WI38 (cell line): ENCODE results near the gene SHC3.

Experiments
- H3K4me3 ChIP-seq: 2 replicates; pipeline ENCODE4 v1.5.1; 2011; ENCODE audit warnings: low read depth, mild to moderate bottlenecking, control low read depth, low read length
- TF ChIP-seq, protein P1 (sequence below): IDR thresholded peaks from 2 replicates; pipeline ENCODE4 v1.5.1; 2012; ENCODE audit warnings: low read depth, mild to moderate bottlenecking, control low read depth, low read length

The SHC3 gene

DNA sequence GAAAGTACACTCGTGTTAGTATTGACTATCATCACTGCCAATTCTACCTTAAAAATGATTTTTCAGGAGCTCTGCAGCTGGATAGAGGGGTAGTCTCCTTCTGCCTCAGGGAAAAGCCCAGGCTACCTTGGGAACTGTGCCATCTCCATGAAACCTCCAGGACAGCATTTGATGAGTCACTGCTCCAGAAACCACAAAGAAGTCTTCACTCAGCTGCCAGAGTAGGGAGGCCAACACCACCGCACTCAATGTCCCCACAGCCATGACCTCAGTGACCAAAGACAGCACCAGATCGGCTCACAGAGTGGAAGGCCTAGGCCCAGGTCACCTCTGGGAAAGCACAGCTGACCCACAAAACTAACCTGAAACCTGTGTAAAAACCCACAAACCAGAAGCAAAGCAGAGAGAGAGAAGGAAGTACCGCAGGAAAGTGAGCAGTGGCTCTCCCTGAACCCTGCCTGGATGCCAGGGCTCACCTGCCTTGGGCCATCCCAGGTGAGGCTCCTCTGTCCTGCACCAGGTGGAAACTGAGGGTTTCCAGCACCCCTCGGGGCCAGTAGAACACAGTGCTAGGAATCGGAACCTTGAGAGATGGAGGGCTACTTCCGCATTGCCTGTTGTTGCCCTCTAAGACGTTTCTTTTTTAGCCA, 157.3 kb downstream of the SHC3 start:
- TF ChIP-seq, protein P1, sequence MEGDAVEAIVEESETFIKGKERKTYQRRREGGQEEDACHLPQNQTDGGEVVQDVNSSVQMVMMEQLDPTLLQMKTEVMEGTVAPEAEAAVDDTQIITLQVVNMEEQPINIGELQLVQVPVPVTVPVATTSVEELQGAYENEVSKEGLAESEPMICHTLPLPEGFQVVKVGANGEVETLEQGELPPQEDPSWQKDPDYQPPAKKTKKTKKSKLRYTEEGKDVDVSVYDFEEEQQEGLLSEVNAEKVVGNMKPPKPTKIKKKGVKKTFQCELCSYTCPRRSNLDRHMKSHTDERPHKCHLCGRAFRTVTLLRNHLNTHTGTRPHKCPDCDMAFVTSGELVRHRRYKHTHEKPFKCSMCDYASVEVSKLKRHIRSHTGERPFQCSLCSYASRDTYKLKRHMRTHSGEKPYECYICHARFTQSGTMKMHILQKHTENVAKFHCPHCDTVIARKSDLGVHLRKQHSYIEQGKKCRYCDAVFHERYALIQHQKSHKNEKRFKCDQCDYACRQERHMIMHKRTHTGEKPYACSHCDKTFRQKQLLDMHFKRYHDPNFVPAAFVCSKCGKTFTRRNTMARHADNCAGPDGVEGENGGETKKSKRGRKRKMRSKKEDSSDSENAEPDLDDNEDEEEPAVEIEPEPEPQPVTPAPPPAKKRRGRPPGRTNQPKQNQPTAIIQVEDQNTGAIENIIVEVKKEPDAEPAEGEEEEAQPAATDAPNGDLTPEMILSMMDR = no peak
- no peak overlapping the region for H3K4me3 ChIP-seq

DNA sequence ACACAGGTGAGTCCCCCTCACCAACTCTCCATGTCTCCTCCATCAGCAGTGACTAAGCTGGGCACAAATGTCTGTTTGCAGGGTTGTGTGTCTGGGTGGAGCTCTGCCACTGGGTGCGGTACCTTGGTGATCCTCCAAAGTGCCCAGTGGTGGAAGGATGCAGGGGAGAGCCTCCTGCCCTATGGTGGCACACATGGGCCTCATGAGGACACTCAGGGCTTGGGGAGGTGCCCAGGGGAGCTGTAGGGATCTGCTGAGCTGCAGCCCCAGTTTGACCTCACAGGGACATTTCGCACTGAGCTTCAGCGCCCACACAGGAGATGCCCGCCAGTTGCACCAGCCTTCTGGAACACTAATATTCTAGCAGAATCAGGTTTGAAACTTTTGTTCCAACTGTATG, 157.9 kb downstream of the SHC3 start:
- TF ChIP-seq, protein P1 = no peak
- no peak overlapping the region for H3K4me3 ChIP-seq

DNA sequence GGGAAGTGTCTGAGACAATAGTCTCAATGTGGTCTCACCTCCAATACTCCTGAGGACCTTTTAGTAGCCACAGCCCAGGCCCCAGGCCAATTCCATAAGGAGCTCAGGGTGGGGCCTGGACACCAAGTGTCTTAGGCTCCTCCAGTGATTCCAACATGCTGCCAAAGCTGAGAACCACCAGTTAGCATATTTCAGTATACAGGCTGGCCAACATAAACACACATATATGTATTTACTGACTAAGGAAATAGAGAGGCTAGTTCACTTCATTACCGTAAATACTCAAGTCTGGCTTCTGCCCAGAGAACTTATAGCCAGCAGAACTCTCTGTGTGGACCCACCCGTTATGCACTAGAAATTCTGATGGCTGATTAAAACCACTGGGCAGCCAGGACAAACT, 163.3 kb downstream of the SHC3 start:
- H3K4me3 ChIP-seq = no peak overlapping the region
- TF ChIP-seq, protein P1 = no peak

DNA sequence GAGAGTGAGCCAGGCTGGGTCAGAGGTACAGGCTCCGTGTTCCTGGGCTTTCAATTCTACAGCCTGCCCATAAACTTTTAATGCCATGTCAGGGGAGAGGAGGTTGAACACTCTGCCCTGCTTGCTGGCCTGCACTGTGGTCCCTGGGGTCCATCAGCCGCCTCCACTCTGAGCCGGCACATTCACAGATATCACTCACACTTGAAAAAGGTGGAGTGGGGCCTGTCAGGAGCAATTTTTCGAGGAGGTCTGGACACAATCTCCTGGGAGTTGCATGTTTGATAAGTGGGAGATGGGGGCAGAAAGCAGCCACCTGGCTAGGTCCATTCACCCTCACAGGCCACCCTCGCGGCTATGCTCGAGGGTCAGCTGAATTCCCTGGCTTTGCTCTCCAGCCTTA, 164.5 kb downstream of the SHC3 start:
- H3K4me3 ChIP-seq = no peak overlapping the region
- TF ChIP-seq, protein P1 = no peak

DNA sequence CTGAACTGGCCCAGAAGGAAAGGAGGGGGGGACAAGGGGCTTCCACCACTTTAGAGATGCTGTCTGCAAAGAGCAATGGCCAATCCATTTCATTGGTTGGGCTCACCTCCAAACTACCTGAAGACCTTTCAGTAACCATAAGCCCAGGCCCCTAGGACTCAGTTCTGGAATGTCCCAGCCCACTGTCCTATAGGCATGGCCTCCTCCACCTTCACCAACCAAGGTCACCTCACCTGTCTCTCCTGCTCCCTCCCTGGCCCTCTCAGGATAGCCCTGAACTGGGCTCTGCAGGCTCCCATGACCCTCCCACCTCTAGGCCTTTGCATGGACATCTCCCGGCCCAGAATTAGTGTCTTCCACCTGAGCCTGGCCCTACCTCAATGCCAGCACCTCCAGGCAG, 165.0 kb downstream of the SHC3 start:
- TF ChIP-seq, protein P1 = no peak
- H3K4me3 ChIP-seq = no peak overlapping the region

DNA sequence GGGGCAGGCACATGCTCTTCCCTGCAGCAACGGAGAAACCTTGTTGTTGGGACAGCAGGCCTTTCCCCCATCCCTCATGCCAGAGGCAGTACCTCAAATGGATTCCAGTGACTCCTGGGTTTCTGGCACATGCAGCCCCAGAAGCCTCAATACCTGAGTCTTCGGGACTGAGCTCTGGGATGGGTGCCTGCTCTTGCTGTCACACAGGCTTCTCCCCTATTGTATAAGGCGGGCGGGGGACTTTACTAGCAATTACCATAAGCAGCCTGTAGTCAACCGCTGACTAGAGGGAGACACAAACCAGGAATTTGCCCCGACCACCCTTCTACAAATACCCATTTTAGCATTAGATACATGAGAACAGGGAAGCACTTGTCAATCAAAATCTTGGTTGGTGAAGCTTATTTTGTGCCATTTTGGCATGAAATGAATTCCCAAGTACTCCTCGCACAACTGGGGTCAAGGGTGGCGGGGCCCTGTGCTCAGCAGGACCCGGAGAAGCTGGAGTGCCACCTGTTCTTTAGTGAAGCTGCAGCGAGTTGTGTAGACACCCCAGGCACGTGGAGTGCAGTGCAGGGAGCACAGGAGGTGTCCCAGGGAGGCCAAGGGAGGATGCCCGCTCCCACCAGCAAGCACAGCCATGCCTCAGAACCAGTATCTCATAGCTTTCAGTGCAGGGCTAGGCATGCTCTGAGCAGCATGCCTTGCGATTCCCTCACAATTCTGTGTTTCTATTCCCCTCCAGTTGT, 166.2 kb downstream of the SHC3 start:
- H3K4me3 ChIP-seq = no peak overlapping the region
- TF ChIP-seq, protein P1 = no peak

DNA sequence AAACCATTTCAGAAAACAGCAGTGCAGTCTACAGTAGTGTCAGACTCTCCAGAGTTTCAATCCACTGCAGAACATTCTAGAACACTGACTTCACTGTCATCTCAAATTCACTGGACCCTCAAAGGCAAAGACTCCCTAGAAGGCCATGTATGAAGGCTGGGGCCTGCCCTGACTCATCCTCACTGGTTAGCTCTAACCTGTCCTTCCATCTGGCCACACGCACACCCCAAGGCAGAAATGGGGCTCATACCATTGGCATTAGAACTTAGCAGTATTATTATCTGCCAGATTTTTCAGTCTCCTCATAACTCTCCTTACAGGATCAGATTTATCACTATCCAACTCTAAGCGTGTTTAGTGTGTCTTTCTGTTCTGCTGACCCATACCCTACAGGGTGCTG, 166.9 kb downstream of the SHC3 start:
- TF ChIP-seq, protein P1 = no peak
- H3K4me3 ChIP-seq = no peak overlapping the region
